Hepatocyte (in vitro differentiated cells): Measurements from ENCODE around the gene LRRC4.

Experiments
- CTCF ChIP-seq: fragments of 200-600 bp; sonication (generic); IDR thresholded peaks from 2 replicates; pipeline ENCODE4 v1.5.1; 2016; ENCODE audit warnings: antibody characterized with exemption, mild to moderate bottlenecking; ENCODE audit not compliant: poor library complexity
- EZH2 ChIP-seq: fragments of 200-600 bp; sonication (generic); IDR thresholded peaks from 2 replicates; pipeline ENCODE4 v1.6.1; 2016; ENCODE audit warnings: antibody characterized with exemption, mild to moderate bottlenecking, borderline replicate concordance

GRCh38 chr7:128027485-128027980, 3.7 kb downstream of the LRRC4 start:
- TF ChIP-seq CTCF (no peak), EZH2 (no peak)
